H1 (cell line): ENCODE measurements around the gene SZT2. TPM values are rescaled to one million over a fixed set of nuclear protein-coding genes. Genes with fewer than 3 reads are reported as not detected.

ENCODE experiments used
- CTCF ChIA-PET: fragments of 300-600 bp; sonication (Branson Sonifier 250); formaldehyde crosslinking; loops from one replicate; lab custom pipeline; 2021; ENCODE audit not compliant: partially characterized antibody; lab: Charles Lee
- POLR2A ChIA-PET: fragments of 300-600 bp; sonication (Branson Sonifier 250); formaldehyde crosslinking; loops from one replicate; lab custom pipeline; 2021; ENCODE audit warnings: inconsistent platforms; ENCODE audit not compliant: partially characterized antibody; lab: Charles Lee
- DNase-seq, 2 experiments: peaks; one replicate each; pipeline versions ENCODE4 v3.0.0 to v3.0.0-alpha.2; 2010 to 2022; ENCODE audit warnings: low spot score in 2 of 2, low read depth in 1 of 2, mixed read lengths in 1 of 2
- FAIRE-seq: peaks from 2 replicates; lab custom pipeline; 2011; peaks lifted over from hg19 to GRCh38; lab: Jason Lieb, UNC
- H2AFZ ChIP-seq: 2 replicates; pipeline ENCODE4 v1.8.1; 2012; ENCODE audit warnings: low read length, inconsistent platforms
- H2AK5ac ChIP-seq: 2 replicates; pipeline ENCODE4 v1.6.1; 2013; ENCODE audit warnings: low read depth, low read length
- H2BK120ac ChIP-seq: replicated peaks from 2 replicates; pipeline ENCODE3; 2013; ENCODE audit warnings: low read depth, low read length, inconsistent platforms
- H2BK12ac ChIP-seq: 2 replicates; pipeline ENCODE4 v1.6.1; 2013; ENCODE audit warnings: low read depth, low read length
- H2BK15ac ChIP-seq: 2 replicates; pipeline ENCODE4 v1.6.1; 2013; ENCODE audit warnings: low read length
- H2BK20ac ChIP-seq: 2 replicates; pipeline ENCODE4 v1.6.1; 2013; ENCODE audit warnings: low read length
- H2BK5ac ChIP-seq: 2 replicates; pipeline ENCODE4 v1.6.1; 2013; ENCODE audit warnings: low read depth, low read length
- H3K14ac ChIP-seq: 2 replicates; pipeline ENCODE4 v1.6.1; 2013; ENCODE audit warnings: inconsistent platforms; ENCODE audit not compliant: insufficient read length
- H3K18ac ChIP-seq: 2 replicates; pipeline ENCODE4 v1.6.1; 2013; ENCODE audit warnings: low read length; ENCODE audit errors: extremely low read depth
- H3K23ac ChIP-seq: 2 replicates; pipeline ENCODE4 v1.6.1; 2013; ENCODE audit warnings: inconsistent platforms; ENCODE audit not compliant: insufficient read length
- H3K23me2 ChIP-seq: 2 replicates; pipeline ENCODE4 v1.6.1; 2013; ENCODE audit warnings: low read depth, low read length
- H3K27ac ChIP-seq: 2 replicates; pipeline ENCODE4 v1.6.1; 2011; ENCODE audit warnings: low read depth, low read length, inconsistent platforms
- H3K27me3 ChIP-seq, 4 experiments: replicated peaks in 1 of 4; 1 replicate in 1 of 4; 2 replicates in 3 of 4; pipeline versions ENCODE4 v1.6.1 to v1.8.1; 2011 to 2013; ENCODE audit warnings: low read length in 3 of 4, mild to moderate bottlenecking in 3 of 4, inconsistent platforms in 2 of 4, mixed read lengths in 2 of 4, moderate library complexity in 1 of 4; ENCODE audit not compliant: control insufficient read depth in 3 of 4, insufficient read depth in 3 of 4; ENCODE audit errors: extremely low read depth in 1 of 4
- H3K36me3 ChIP-seq, 4 experiments: 2 replicates each; pipeline versions ENCODE4 v1.6.1 to v1.8.1; 2011 to 2013; ENCODE audit warnings: mild to moderate bottlenecking in 4 of 4, low read length in 3 of 4, moderate library complexity in 2 of 4, control low read depth in 1 of 4, inconsistent platforms in 1 of 4; ENCODE audit not compliant: insufficient read depth in 4 of 4, control insufficient read depth in 2 of 4
- H3K4ac ChIP-seq: replicated peaks from 2 replicates; pipeline ENCODE3; 2013; ENCODE audit warnings: low read length, low read depth, mixed read lengths, inconsistent platforms; ENCODE audit not compliant: insufficient read length
- H3K4me1 ChIP-seq, 4 experiments: replicated peaks in 1 of 4; 1 replicate in 1 of 4; 2 replicates in 3 of 4; pipeline versions ENCODE4 v1.6.1 to v1.8.1; 2011 to 2013; ENCODE audit warnings: low read length in 3 of 4, inconsistent platforms in 2 of 4, mixed read lengths in 1 of 4; ENCODE audit not compliant: insufficient read depth in 4 of 4, control insufficient read depth in 3 of 4
- H3K4me2 ChIP-seq, 2 experiments: 2 replicates each; pipeline versions ENCODE4 v1.6.1 to v1.8.1; 2011 to 2013; ENCODE audit warnings: low read depth in 2 of 2, low read length in 2 of 2, control low read depth in 1 of 2, inconsistent platforms in 1 of 2, mild to moderate bottlenecking in 1 of 2; ENCODE audit not compliant: insufficient read depth in 1 of 2
- H3K4me3 ChIP-seq, 4 experiments: fragments of 200-600, 300-600 bp in 1 of 4; sonication (generic), shearing (Covaris generic), sonication (Bioruptor Twin) in 1 of 4; 2 replicates each; pipeline versions ENCODE4 v1.5.1 to v1.8.1; 2011 to 2016; ENCODE audit warnings: low read length in 4 of 4, low read depth in 3 of 4, control low read depth in 2 of 4, inconsistent platforms in 2 of 4, mild to moderate bottlenecking in 2 of 4, mixed read lengths in 1 of 4, moderate library complexity in 1 of 4; ENCODE audit not compliant: insufficient read depth in 2 of 4; ENCODE audit errors: extremely low read depth in 1 of 4
- H3K56ac ChIP-seq: replicated peaks from 2 replicates; pipeline ENCODE3; 2013; ENCODE audit warnings: low read depth, mild to moderate bottlenecking, mixed read lengths, low read length, inconsistent platforms; ENCODE audit not compliant: insufficient read length
- H3K79me1 ChIP-seq: 2 replicates; pipeline ENCODE4 v1.6.1; 2013; ENCODE audit warnings: low read depth, low read length, control low read depth
- H3K79me2 ChIP-seq, 2 experiments: 2 replicates each; pipeline versions ENCODE4 v1.6.1 to v1.8.1; 2012 to 2013; ENCODE audit warnings: low read length in 2 of 2, mild to moderate bottlenecking in 2 of 2, inconsistent platforms in 1 of 2; ENCODE audit not compliant: insufficient read depth in 2 of 2, control insufficient read depth in 1 of 2
- H3K9ac ChIP-seq, 4 experiments: replicated peaks in 1 of 4; 1 replicate in 1 of 4; 2 replicates in 3 of 4; pipeline versions ENCODE4 v1.6.1 to v1.8.1; 2011 to 2013; ENCODE audit warnings: low read depth in 3 of 4, low read length in 3 of 4, control low read depth in 2 of 4, mild to moderate bottlenecking in 2 of 4, moderate library complexity in 2 of 4, inconsistent platforms in 1 of 4; ENCODE audit errors: extremely low read depth in 1 of 4
- H3K9me3 ChIP-seq, 2 experiments: 2 replicates each; pipeline versions ENCODE4 v1.6.1 to v1.8.1; 2012 to 2013; ENCODE audit warnings: mild to moderate bottlenecking in 2 of 2, moderate library complexity in 2 of 2, control low read depth in 1 of 2, inconsistent platforms in 1 of 2, low read depth in 1 of 2, low read length in 1 of 2, mixed read lengths in 1 of 2; ENCODE audit not compliant: insufficient read depth in 2 of 2
- H4K20me1 ChIP-seq, 2 experiments: replicated peaks in 1 of 2; 2 replicates each; pipeline versions ENCODE3 to v1.8.1; 2011 to 2013; ENCODE audit warnings: inconsistent platforms in 2 of 2, low read length in 2 of 2, mild to moderate bottlenecking in 1 of 2; ENCODE audit not compliant: insufficient read depth in 2 of 2, control insufficient read depth in 1 of 2
- H4K5ac ChIP-seq: 2 replicates; pipeline ENCODE4 v1.6.1; 2013; ENCODE audit warnings: low read length, low read depth, mixed read lengths, inconsistent platforms; ENCODE audit not compliant: insufficient read length
- H4K8ac ChIP-seq: 2 replicates; pipeline ENCODE4 v1.8.0; 2013; ENCODE audit warnings: mild to moderate bottlenecking, moderate library complexity, low read length, inconsistent platforms; ENCODE audit not compliant: insufficient read depth; ENCODE audit errors: extremely low read depth
- H4K91ac ChIP-seq: replicated peaks from 2 replicates; pipeline ENCODE3; 2013; ENCODE audit warnings: low read length, mixed read lengths, inconsistent platforms; ENCODE audit not compliant: insufficient read length
- GABPA ChIP-seq: IDR thresholded peaks from 2 replicates; pipeline ENCODE4 v1.6.1; 2011; ENCODE audit warnings: mild to moderate bottlenecking, low read length, moderate library complexity, borderline replicate concordance; ENCODE audit not compliant: insufficient read depth
- HDAC6 ChIP-seq: IDR thresholded peaks from one replicate; pipeline ENCODE4 v1.7.1; 2012; ENCODE audit warnings: low read depth, mild to moderate bottlenecking, inconsistent platforms, low read length, moderate library complexity
- SAP30 ChIP-seq: fragments of 300-600 bp; sonication (generic); IDR thresholded peaks from 2 replicates; pipeline ENCODE4 v1.7.1; 2012; ENCODE audit warnings: low read length, moderate library complexity, mild to moderate bottlenecking, inconsistent platforms; ENCODE audit not compliant: insufficient read depth, insufficient replicate concordance
- SIX5 ChIP-seq: IDR thresholded peaks from 2 replicates; pipeline ENCODE4 v1.6.1; 2011; ENCODE audit warnings: mild to moderate bottlenecking, low read depth, low read length
- TAF7 ChIP-seq: optimal IDR thresholded peaks from 2 replicates; pipeline ENCODE3; 2011; ENCODE audit warnings: low read depth, mild to moderate bottlenecking, inconsistent platforms, low read length, moderate library complexity, borderline replicate concordance
- ZNF274 ChIP-seq: IDR thresholded peaks from 2 replicates; pipeline ENCODE4 v1.7.0; 2012; ENCODE audit warnings: low read length, borderline replicate concordance; ENCODE audit errors: extremely low read depth
- WGBS, 2 experiments: shearing (Covaris generic) in 1 of 2; methylation state at CpG; one replicate each; pipeline versions ENCODE4 v1.1.6 to v1.1.7; 2013 to 2015; ENCODE audit warnings: low lambda C conversion rate in 2 of 2, mixed read lengths in 2 of 2, inconsistent platforms in 1 of 2, low coverage in 1 of 2, missing lambda C conversion rate in 1 of 2; ENCODE audit not compliant: insufficient replicate concordance in 2 of 2, insufficient coverage in 1 of 2, insufficient read length in 1 of 2; ENCODE audit errors: extremely low coverage in 1 of 2, missing lambda C conversion rate in 1 of 2; 5-methylcytosine and 5-hydroxymethylcytosine counted together
- polyA plus RNA-seq, 7 experiments: library from polyadenylated mRNA; depleted of rRNA in 3 of 7; stranded (reverse) in 5 of 7; unstranded in 2 of 7; fragments of >200 nt in 5 of 7; fragments of 200-250 nt in 2 of 7; gene quantifications; 1 replicate in 5 of 7; 2 replicates in 1 of 7; 4 replicates in 1 of 7; pipeline versions ENCODE4 v1.2.1 to v1.2.3, GENCODE V29; 2011 to 2013; ENCODE audit warnings: missing spikeins in 2 of 7, mixed read lengths in 2 of 7
- total RNA-seq: library from RNA; stranded (reverse); fragmentation: NEBNext Ultra II Directional; extraction: Animal tissue kit (Norgen Biotek cat#: 25700); gene quantifications from 2 replicates; pipeline ENCODE4 v1.2.1, GENCODE V29; 2021

SZT2 gene
- total and polyA plus RNA-seq, 2 of the 8 experiments (the other 6 are each of a cell fraction or from before 2014, with no cell fraction given): 4.7 to 12.9 TPM

DNA sequence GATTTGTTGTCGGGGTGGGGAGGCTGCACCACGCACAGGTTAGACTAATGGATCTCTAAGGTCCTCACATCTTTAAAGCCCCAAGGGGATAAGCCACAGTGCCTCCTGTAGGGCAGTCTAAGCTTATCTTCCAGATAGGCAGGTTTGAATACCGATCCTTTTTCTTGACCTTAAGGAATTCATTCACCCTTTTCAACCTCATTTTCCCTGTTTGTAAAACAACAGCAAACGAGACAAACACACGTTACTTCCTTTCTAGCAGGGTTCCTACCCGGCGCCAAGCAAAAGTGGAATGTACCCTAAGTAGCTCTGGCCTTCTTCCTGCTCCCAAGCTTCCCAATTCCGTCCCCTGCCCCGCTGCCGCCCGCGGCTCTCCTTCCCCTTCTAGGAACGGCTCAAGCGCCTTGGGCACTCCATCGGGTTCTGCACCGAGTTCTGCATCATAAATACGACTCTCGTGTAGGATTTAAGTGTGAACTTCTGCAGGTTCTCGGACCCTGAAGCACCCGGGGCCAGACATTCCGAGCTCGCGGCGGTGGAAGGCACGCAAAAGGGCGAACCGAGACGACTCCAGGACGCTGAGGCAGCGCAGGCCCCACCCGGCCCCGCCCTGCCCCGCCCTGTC is 31.5 kb upstream of the SZT2 start:
- FAIRE-seq: no peak
- TF ChIP-seq GABPA (no peak), HDAC6 (no peak), SIX5 (no peak), ZNF274 (no peak), TAF7 (peak; percentile 57), SAP30 (peak; percentile 26)

More for the DNA sequence above, 31.5 kb upstream of the SZT2 start:
- 2% methylated on average over 24 of the region's 33 CpGs; no CpG with 5 or more reads in 1 of the 2 experiments for WGBS, 2 experiments
- H2BK20ac ChIP-seq: no peak overlapping the region
- H2BK12ac ChIP-seq: no peak overlapping the region; the same call in 1 of the 2 replicates
- peak overlapping the region; percentile 96; the same call in 1 of the 2 replicates for H4K8ac ChIP-seq
- peaks cover 11% of the 10 kb centered on the region for H3K79me1 ChIP-seq
- H2AFZ ChIP-seq: peak overlapping the region; percentile 20; the same call in 1 of the 2 replicates
- peak overlapping the region; percentile 65 for H3K56ac ChIP-seq
- H4K91ac ChIP-seq: peak overlapping the region; percentile 15
- CTCF ChIA-PET: interaction anchor here (0.8 to 2.4 kb wide), 20 partner anchors 10 to 576 kb away, joined by 3 to 15 read pairs (median 4); partner anchors contain the start of genes C1orf210 and ELOVL1
- H3K79me2 ChIP-seq: peaks cover 10 to 27% of the 10 kb centered on the region in 2 experiments
- H3K4ac ChIP-seq: peak overlapping the region; percentile 84
- peaks cover 21 to 37% (median 28%) of the 10 kb centered on the region in 4 experiments for H3K36me3 ChIP-seq
- no peaks in the 10 kb centered on the region for H3K9me3 ChIP-seq
- no peak overlapping the region for H2AK5ac ChIP-seq
- H3K4me3 ChIP-seq: peak overlapping the region; percentile 62 to 85 (median 74)
- peaks cover 5 to 14% (median 8%) of the 10 kb centered on the region in 4 experiments for H3K4me1 ChIP-seq
- H3K23ac ChIP-seq: no peak overlapping the region
- peaks cover 10 to 12% of the 10 kb centered on the region in 2 experiments for H4K20me1 ChIP-seq
- peak overlapping the region; percentile 82 for H2BK5ac ChIP-seq
- peak overlapping the region; percentile 72 to 81 for H3K4me2 ChIP-seq
- peak overlapping the region; percentile 8 to 91 (median 80) for H3K9ac ChIP-seq
- H2BK120ac ChIP-seq: no peak overlapping the region
- H3K18ac ChIP-seq: peak overlapping the region; percentile 38; the same call in 1 of the 2 replicates
- no peak overlapping the region for H3K14ac ChIP-seq
- H2BK15ac ChIP-seq: 0 out of 2 replicates have a peak overlapping the region, but pooled peaks have one; percentile 32
- no peaks in the 10 kb centered on the region for H3K27me3 ChIP-seq
- DNase-seq: no peak
- POLR2A ChIA-PET: interaction anchor here (0.7 to 2.5 kb wide), 39 partner anchors 8 to 381 kb away, joined by 3 to 37 read pairs (median 5); partner anchors contain the start of genes C1orf210, ELOVL1, KDM4A and MED8
- H3K27ac ChIP-seq: peak overlapping the region; percentile 74
- peak overlapping the region; percentile 91 for H4K5ac ChIP-seq
- H3K23me2 ChIP-seq: peaks cover 7% of the 10 kb centered on the region
